IMR-90 (cell line): ENCODE data around the gene PARVB. TPM values are rescaled to one million over a fixed set of nuclear protein-coding genes. Genes with fewer than 3 reads are reported as not detected.

Experiments used
- ATAC-seq: fragments of 200-7000 bp; cut with Tn5 transposase; 2 replicates; pipeline ENCODE4 v1.9.1; 2020; ENCODE audit warnings: low read depth, mild to moderate bottlenecking, moderate library complexity
- BruUV-seq: library from RNA; stranded (reverse); fragments of 400-500 nt; replicated peaks from 2 replicates; lab custom pipeline; 2021; lab: Mats Ljungman, UMichigan
- CTCF ChIA-PET: fragments of 300-600 bp; formaldehyde crosslinking; extraction: SDS; loops from one replicate; lab custom pipeline; 2021; ENCODE audit warnings: antibody characterized with exemption; lab: Yijun Ruan, JAX
- POLR2A ChIA-PET: fragments of 300-600 bp; sonication (Branson Sonifier 250); formaldehyde crosslinking; loops from one replicate; lab custom pipeline; 2022; ENCODE audit warnings: antibody characterized with exemption; ENCODE audit not compliant: unreplicated experiment; lab: Charles Lee
- DNase-seq: peaks from one replicate; pipeline ENCODE4 v3.0.0; 2013
- H2AFZ ChIP-seq: replicated peaks from 2 replicates; pipeline ENCODE3; 2013; ENCODE audit warnings: low read length, mild to moderate bottlenecking; ENCODE audit not compliant: poor library complexity
- H2AK5ac ChIP-seq: 2 replicates; pipeline ENCODE4 v1.6.1; 2013; ENCODE audit warnings: low read depth, low read length, inconsistent platforms
- H2AK9ac ChIP-seq: replicated peaks from 2 replicates; pipeline ENCODE3; 2013; ENCODE audit warnings: mild to moderate bottlenecking, low read depth, low read length, moderate library complexity; ENCODE audit not compliant: poor library complexity
- H2BK120ac ChIP-seq: 2 replicates; pipeline ENCODE4 v1.6.1; 2013; ENCODE audit warnings: low read depth, low read length, inconsistent platforms
- H2BK15ac ChIP-seq: 3 replicates; pipeline ENCODE4 v1.6.1; 2013; ENCODE audit warnings: low read depth, low read length, inconsistent platforms
- H2BK20ac ChIP-seq: 2 replicates; pipeline ENCODE4 v1.6.1; 2013; ENCODE audit warnings: low read depth, mild to moderate bottlenecking, inconsistent platforms, low read length, moderate library complexity
- H2BK5ac ChIP-seq: 2 replicates; pipeline ENCODE4 v1.6.1; 2013; ENCODE audit warnings: mild to moderate bottlenecking, low read depth, low read length, inconsistent platforms; ENCODE audit not compliant: poor library complexity, severe bottlenecking
- H3K14ac ChIP-seq: replicated peaks from 2 replicates; pipeline ENCODE4 v1.6.1; 2013; ENCODE audit warnings: low read depth, low read length, inconsistent platforms
- H3K18ac ChIP-seq: 2 replicates; pipeline ENCODE4 v1.6.1; 2013; ENCODE audit warnings: low read depth, low read length, control low read depth
- H3K23ac ChIP-seq: 2 replicates; pipeline ENCODE4 v1.6.1; 2013; ENCODE audit warnings: low read depth, low read length, inconsistent platforms
- H3K27ac ChIP-seq: 2 replicates; pipeline ENCODE4 v1.5.1; 2013; ENCODE audit warnings: mild to moderate bottlenecking, control low read depth, low read length; ENCODE audit not compliant: insufficient read depth
- H3K27me3 ChIP-seq: 2 replicates; pipeline ENCODE4 v1.6.1; 2013; ENCODE audit warnings: low read length; ENCODE audit not compliant: control insufficient read depth, insufficient read depth
- H3K36me3 ChIP-seq: 2 replicates; pipeline ENCODE4 v1.6.1; 2013; ENCODE audit warnings: low read length, mixed read lengths; ENCODE audit not compliant: control insufficient read depth, insufficient read depth
- H3K4ac ChIP-seq: 2 replicates; pipeline ENCODE4 v1.6.1; 2013; ENCODE audit warnings: low read depth, low read length, inconsistent platforms
- H3K4me1 ChIP-seq: 2 replicates; pipeline ENCODE4 v1.6.1; 2013; ENCODE audit warnings: low read length, mixed read lengths; ENCODE audit not compliant: control insufficient read depth, insufficient read depth
- H3K4me2 ChIP-seq: 2 replicates; pipeline ENCODE4 v1.6.1; 2013; ENCODE audit warnings: low read depth, mild to moderate bottlenecking, control low read depth, low read length, moderate library complexity
- H3K4me3 ChIP-seq: 2 replicates; pipeline ENCODE4 v1.5.1; 2013; ENCODE audit warnings: low read depth, mild to moderate bottlenecking, control low read depth, low read length, moderate library complexity; ENCODE audit not compliant: insufficient read depth
- H3K56ac ChIP-seq: 2 replicates; pipeline ENCODE4 v1.6.1; 2013; ENCODE audit warnings: low read length, inconsistent platforms; ENCODE audit not compliant: insufficient read depth; ENCODE audit errors: extremely low read depth
- H3K79me1 ChIP-seq, 2 experiments: 2 replicates each; pipeline ENCODE4 v1.6.1; 2013; ENCODE audit warnings: low read length in 2 of 2, inconsistent platforms in 1 of 2, low read depth in 1 of 2
- H3K9ac ChIP-seq: 2 replicates; pipeline ENCODE4 v1.6.1; 2013; ENCODE audit warnings: low read depth, low read length, control low read depth
- H3K9me1 ChIP-seq: 2 replicates; pipeline ENCODE4 v1.6.1; 2013; ENCODE audit warnings: low read length, inconsistent platforms; ENCODE audit not compliant: insufficient read depth
- H3K9me3 ChIP-seq: 2 replicates; pipeline ENCODE4 v1.6.1; 2013; ENCODE audit warnings: low read length; ENCODE audit not compliant: control insufficient read depth, insufficient read depth
- H4K20me1 ChIP-seq: 2 replicates; pipeline ENCODE4 v1.6.1; 2013; ENCODE audit warnings: low read length, inconsistent platforms; ENCODE audit not compliant: insufficient read depth
- H4K5ac ChIP-seq: 2 replicates; pipeline ENCODE4 v1.6.1; 2013; ENCODE audit warnings: mild to moderate bottlenecking, low read depth, low read length, control low read depth
- H4K8ac ChIP-seq, 2 experiments: 2 replicates each; pipeline ENCODE4 v1.6.1; 2013; ENCODE audit warnings: low read depth in 2 of 2, low read length in 2 of 2, control low read depth in 1 of 2, inconsistent platforms in 1 of 2
- H4K91ac ChIP-seq: 2 replicates; pipeline ENCODE4 v1.6.1; 2013; ENCODE audit warnings: low read depth, low read length, inconsistent platforms; ENCODE audit not compliant: insufficient read depth
- RAD21 ChIP-seq: IDR thresholded peaks from 2 replicates; pipeline ENCODE4 v1.6.1; 2012; ENCODE audit warnings: low read length, improper control_type of control experiment
- SMC3 ChIP-seq: fragments of 150-350 bp; IDR thresholded peaks from 2 replicates; pipeline ENCODE4 v1.6.1; 2016; ENCODE audit warnings: low read depth, mild to moderate bottlenecking, antibody characterized with exemption, low read length, moderate library complexity
- WGBS, 2 experiments: methylation state at CpG; one replicate each; pipeline versions ENCODE4 v1.1.5 to v1.1.7; 2013; ENCODE audit warnings: missing lambda C conversion rate in 2 of 2; ENCODE audit not compliant: insufficient read length in 1 of 2; ENCODE audit errors: extremely low coverage in 2 of 2; 5-methylcytosine and 5-hydroxymethylcytosine counted together
- dilution Hi-C: fragments of 300-500 bp; cut with HindIII; formaldehyde crosslinking; loops from one replicate; pipeline ENCODE4 v1.14.3; 2018; ENCODE audit warnings: low sequenced_read_pairs; ENCODE audit not compliant: unreplicated experiment
- in situ Hi-C: fragments of 300-500 bp; cut with MboI; formaldehyde crosslinking; loops from 3 replicates; pipeline ENCODE4 v1.14.3; 2019; ENCODE audit warnings: low sequenced_read_pairs, inconsistent platforms, mixed read lengths
- intact Hi-C: fragments of 100-400 bp; cut with micrococcal nuclease; formaldehyde crosslinking; loops from 2 replicates; pipeline ENCODE4 v1.10.0; 2022
- polyA plus RNA-seq, 3 experiments: library from polyadenylated mRNA; depleted of rRNA; stranded (reverse); fragments of >200 nt; gene quantifications; 2 replicates each; pipeline ENCODE4 v1.2.3, GENCODE V29; 2012; ENCODE audit warnings: low replicate concordance in 1 of 3
- total RNA-seq: library from RNA; depleted of rRNA; stranded (reverse); fragments of >200 nt; gene quantifications from 2 replicates; pipeline ENCODE4 v1.2.3, GENCODE V29; 2012

Gene PARVB
- total and polyA plus RNA-seq, 2 of the 4 experiments (the other 2 are of a cell fraction), result 44.3 to 53.9 TPM

DNA sequence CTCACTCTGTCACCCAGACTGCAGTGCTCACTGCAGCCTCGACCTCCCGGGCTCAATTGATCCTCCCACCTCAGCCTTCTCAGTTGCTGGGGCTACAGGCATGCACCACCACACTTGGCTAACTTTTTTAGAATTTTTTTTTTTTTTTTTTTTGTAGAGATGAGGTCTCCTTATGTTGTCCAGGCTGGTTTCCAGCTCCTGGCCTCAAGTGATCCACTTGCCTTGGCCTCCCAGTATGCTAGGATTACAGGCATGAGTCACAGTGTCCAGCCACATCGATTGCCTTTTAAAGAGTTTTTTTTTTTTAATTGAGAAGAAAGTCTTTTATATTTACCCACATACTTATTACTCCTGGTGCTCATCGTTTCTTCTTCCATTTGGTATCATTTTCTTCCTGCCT is 186.6 kb downstream of the PARVB start:
- no peak overlapping the region for H2BK120ac ChIP-seq
- no peak overlapping the region for H3K4me2 ChIP-seq
- H2AFZ ChIP-seq, result no peak overlapping the region
- peaks cover 10% of the 10 kb centered on the region; the same call in 1 of the 2 replicates for H3K4me1 ChIP-seq
- TF ChIP-seq RAD21, result no peak
- no peak for TF ChIP-seq SMC3
- dilution Hi-C loops, result no loop called here
- H3K18ac ChIP-seq, result no peak overlapping the region
- H2BK20ac ChIP-seq, result no peak overlapping the region
- H3K27ac ChIP-seq, result no peak overlapping the region
- H4K91ac ChIP-seq, result no peak overlapping the region
- no peaks in the 10 kb centered on the region for H4K20me1 ChIP-seq
- peak; percentile 61 for ATAC-seq
- H3K79me1 ChIP-seq, result no peaks in the 10 kb centered on the region
- no peak overlapping the region for H4K8ac ChIP-seq
- H2AK9ac ChIP-seq, result no peak overlapping the region
- peaks cover 8% of the 10 kb centered on the region for H3K9me3 ChIP-seq
- WGBS, 2 experiments, result no CpG with 5 or more reads among the region's 4 CpGs
- ChIA-PET CTCF (no interaction called here), POLR2A (no interaction called here)
- BruUV-seq, result no TSS peak
- H2AK5ac ChIP-seq, result no peak overlapping the region
- no peak overlapping the region for H2BK15ac ChIP-seq
- peak; percentile 54 for DNase-seq
- H3K9ac ChIP-seq, result no peak overlapping the region
- no peaks in the 10 kb centered on the region for H3K36me3 ChIP-seq
- H3K14ac ChIP-seq, result no peak overlapping the region
- H3K27me3 ChIP-seq, result peaks cover 4% of the 10 kb centered on the region
- intact Hi-C loops, result no loop called here
- no peak overlapping the region for H2BK5ac ChIP-seq
- in situ Hi-C loops, result no loop called here
- no peak overlapping the region for H3K4ac ChIP-seq
- no peak overlapping the region for H3K23ac ChIP-seq
- no peak overlapping the region for H4K5ac ChIP-seq
- H3K4me3 ChIP-seq, result no peak overlapping the region
- H3K56ac ChIP-seq, result no peak overlapping the region
- H3K9me1 ChIP-seq, result no peaks in the 10 kb centered on the region
